HepG2 (cell line): ENCODE measurements around the gene PHIP. TPM values are rescaled to one million over a fixed set of nuclear protein-coding genes. Genes with fewer than 3 reads are reported as not detected.
"Not testable (repeated sequence)": the region's sequence is repeated elsewhere in the genome, so short reads cannot be mapped to it uniquely, and the experiment has no call there.

Experiments
- ATAC-seq: fragments of 200-7000 bp; cut with Tn5 transposase; 3 replicates; pipeline ENCODE4 v1.9.1; 2020; ENCODE audit warnings: mild to moderate bottlenecking, moderate library complexity
- BruUV-seq: library from RNA; stranded (reverse); fragments of 400-500 nt; replicated peaks from 2 replicates; lab custom pipeline; 2021; lab: Mats Ljungman, UMichigan
- CTCF ChIA-PET: fragments of 300-600 bp; formaldehyde crosslinking; extraction: SDS; loops from one replicate; lab custom pipeline; 2021; ENCODE audit warnings: low total read pairs, inconsistent platforms, low intra/inter-chr PET ratio; lab: Yijun Ruan, JAX
- POLR2A ChIA-PET: fragments of 350-600 bp; sonication (Branson Sonifier 250); formaldehyde crosslinking; loops from one replicate; lab custom pipeline; 2020; ENCODE audit warnings: antibody characterized with exemption, inconsistent platforms; lab: Yijun Ruan, JAX
- DNase-seq: peaks from one replicate; pipeline ENCODE4 v3.0.0-alpha.2; 2015; ENCODE audit warnings: low spot score
- FAIRE-seq: peaks from 3 replicates; lab custom pipeline; 2011; peaks lifted over from hg19 to GRCh38; lab: Jason Lieb, UNC
- H2AFZ ChIP-seq: one replicate; pipeline ENCODE4 v1.6.1; 2011; ENCODE audit warnings: low read length, inconsistent platforms
- H3K27ac ChIP-seq: fragments of 300-600 bp; 3 replicates; pipeline ENCODE4 v1.8.0; 2011; ENCODE audit warnings: mixed run types, mild to moderate bottlenecking, mixed read lengths, low read length, inconsistent platforms; ENCODE audit not compliant: insufficient read depth; ENCODE audit errors: extremely low read length
- H3K27me3 ChIP-seq, 2 experiments: fragments of 200-600 bp in 1 of 2; 2 replicates in 1 of 2; 3 replicates in 1 of 2; pipeline versions ENCODE4 v1.6.0 to v1.8.0; 2011; ENCODE audit warnings: low read length in 2 of 2, mild to moderate bottlenecking in 2 of 2, moderate library complexity in 2 of 2, inconsistent platforms in 1 of 2; ENCODE audit not compliant: insufficient read depth in 2 of 2, control insufficient read depth in 1 of 2
- H3K36me3 ChIP-seq, 2 experiments: fragments of 200-600 bp in 1 of 2; replicated peaks in 1 of 2; 2 replicates in 1 of 2; 3 replicates in 1 of 2; pipeline versions ENCODE4 v1.5.1 to v1.8.0; 2011; ENCODE audit warnings: low read length in 2 of 2, inconsistent platforms in 1 of 2; ENCODE audit not compliant: insufficient read depth in 2 of 2, control insufficient read depth in 1 of 2
- H3K4me1 ChIP-seq: 2 replicates; pipeline ENCODE4 v1.5.1; 2012; ENCODE audit warnings: low read length, inconsistent platforms; ENCODE audit not compliant: insufficient read depth
- H3K4me2 ChIP-seq: 2 replicates; pipeline ENCODE4 v1.6.0; 2011; ENCODE audit warnings: low read depth, low read length, inconsistent platforms
- H3K4me3 ChIP-seq, 3 experiments: fragments of 200-600 bp in 1 of 3; sonication (generic), shearing (Covaris generic) in 1 of 3; replicated peaks in 1 of 3; 2 replicates each; pipeline ENCODE4 v1.5.1; 2011 to 2016; ENCODE audit warnings: low read length in 3 of 3, inconsistent platforms in 2 of 3, low read depth in 2 of 3, mild to moderate bottlenecking in 2 of 3, control low read depth in 1 of 3, mixed read lengths in 1 of 3; ENCODE audit not compliant: insufficient read depth in 1 of 3
- H3K79me2 ChIP-seq: one replicate; pipeline ENCODE4 v1.6.1; 2011; ENCODE audit warnings: low read length, inconsistent platforms; ENCODE audit not compliant: insufficient read depth
- H3K9ac ChIP-seq: 2 replicates; pipeline ENCODE4 v1.6.0; 2011; ENCODE audit warnings: mild to moderate bottlenecking, low read depth, low read length, inconsistent platforms; ENCODE audit not compliant: insufficient read depth
- H3K9me3 ChIP-seq: 2 replicates; pipeline ENCODE4 v1.5.1; 2012; ENCODE audit warnings: mild to moderate bottlenecking, low read length
- H4K20me1 ChIP-seq: 2 replicates; pipeline ENCODE4 v1.6.0; 2011; ENCODE audit warnings: inconsistent platforms, mild to moderate bottlenecking, low read length, moderate library complexity; ENCODE audit not compliant: insufficient read depth
- IRF9 ChIP-seq: sonication (generic); formaldehyde crosslinking; IDR thresholded peaks from 2 replicates; pipeline ENCODE4 v1.8.0; 2022; ENCODE audit warnings: missing genetic modification reagents, mild to moderate bottlenecking, borderline replicate concordance
- KLF12 ChIP-seq: sonication (generic); formaldehyde crosslinking; IDR thresholded peaks from 2 replicates; pipeline ENCODE4 v1.4.0; 2020; ENCODE audit warnings: missing genetic modification reagents, borderline replicate concordance
- KMT2A ChIP-seq: sonication (generic); formaldehyde crosslinking; IDR thresholded peaks from 2 replicates; pipeline ENCODE4 v1.4.0; 2020; ENCODE audit warnings: missing genetic modification reagents
- MAFF ChIP-seq: IDR thresholded peaks from 2 replicates; pipeline ENCODE4 v1.6.1; 2011; ENCODE audit warnings: low read depth, low read length, improper control_type of control experiment
- MED1 ChIP-seq: sonication (generic); formaldehyde crosslinking; IDR thresholded peaks from 2 replicates; pipeline ENCODE4 v1.4.0; 2020; ENCODE audit warnings: missing genetic modification reagents
- NAIF1 ChIP-seq: sonication (generic); formaldehyde crosslinking; IDR thresholded peaks from 2 replicates; pipeline ENCODE4 v1.5.0; 2020; ENCODE audit warnings: mild to moderate bottlenecking, missing genetic modification reagents, borderline replicate concordance
- NFKB2 ChIP-seq: sonication (generic); formaldehyde crosslinking; IDR thresholded peaks from 2 replicates; pipeline ENCODE4 v1.4.0; 2020; ENCODE audit warnings: missing genetic modification reagents, borderline replicate concordance
- NFYC ChIP-seq: IDR thresholded peaks from 2 replicates; pipeline ENCODE4 v1.6.1; 2016; ENCODE audit warnings: missing genetic modification reagents, missing compliant biosample characterization
- PRPF4 ChIP-seq: fragments of 200-400 bp; formaldehyde crosslinking; IDR thresholded peaks from 2 replicates; pipeline ENCODE4 v1.6.1; 2016; ENCODE audit warnings: low read length, low read depth; ENCODE audit not compliant: poor library complexity, severe bottlenecking
- TCF7L2 ChIP-seq: IDR thresholded peaks from 2 replicates; pipeline ENCODE4 v1.6.1; 2011; ENCODE audit warnings: mild to moderate bottlenecking, low read depth, low read length, moderate library complexity
- UBTF ChIP-seq: sonication (generic); formaldehyde crosslinking; IDR thresholded peaks from 2 replicates; pipeline ENCODE4 v1.4.0; 2020; ENCODE audit warnings: mild to moderate bottlenecking, missing genetic modification reagents
- ZNF580 ChIP-seq: IDR thresholded peaks from 2 replicates; pipeline ENCODE4 v1.6.1; 2016; ENCODE audit warnings: low read depth, borderline replicate concordance
- WGBS: methylation state at CpG from one replicate; pipeline ENCODE4 v1.1.6; 2017; ENCODE audit warnings: low lambda C conversion rate; 5-methylcytosine and 5-hydroxymethylcytosine counted together
- in situ Hi-C: cut with HindIII; loops from 2 replicates; pipeline ENCODE4 v1.10.0; 2017; ENCODE audit warnings: low pct_unique_long_range_greater_than_20kb; ENCODE audit not compliant: extremely low pct_ligation_motif_present
- intact Hi-C: fragments of 100-400 bp; cut with micrococcal nuclease; formaldehyde crosslinking; loops from one replicate; pipeline ENCODE4 v1.10.0; 2022; ENCODE audit not compliant: unreplicated experiment
- polyA plus RNA-seq, 8 experiments: library from polyadenylated mRNA; depleted of rRNA in 3 of 8; stranded (reverse) in 7 of 8; unstranded in 1 of 8; fragments of >200 nt; fragmentation: Illumina TruSeq in 4 of 8; extraction: Trizol in 4 of 8; gene quantifications; 2 replicates each; pipeline versions ENCODE4 v1.2.1 to v1.2.3, GENCODE V29; 2011 to 2016; ENCODE audit warnings: low read depth in 4 of 8, missing spikeins in 1 of 8, mixed read lengths in 1 of 8; ENCODE audit not compliant: insufficient read depth in 1 of 8
- total RNA-seq, 5 experiments: library from RNA; depleted of rRNA; stranded (reverse); fragments of >200 nt; fragmentation: Illumina TruSeq; extraction: Trizol; gene quantifications; 2 replicates each; pipeline ENCODE4 v1.2.3, GENCODE V29; 2016; ENCODE audit warnings: low read depth in 1 of 5
- TF ChIP-seq, protein P1 (sequence below): sonication (generic); formaldehyde crosslinking; IDR thresholded peaks from 2 replicates; pipeline ENCODE4 v1.4.0; 2020; ENCODE audit warnings: missing genetic modification reagents, borderline replicate concordance

Gene PHIP
- total and polyA plus RNA-seq, 2 of the 13 experiments (the other 11 are each of a cell fraction or from before 2014, with no cell fraction given) = 6.5 to 23.5 TPM

DNA sequence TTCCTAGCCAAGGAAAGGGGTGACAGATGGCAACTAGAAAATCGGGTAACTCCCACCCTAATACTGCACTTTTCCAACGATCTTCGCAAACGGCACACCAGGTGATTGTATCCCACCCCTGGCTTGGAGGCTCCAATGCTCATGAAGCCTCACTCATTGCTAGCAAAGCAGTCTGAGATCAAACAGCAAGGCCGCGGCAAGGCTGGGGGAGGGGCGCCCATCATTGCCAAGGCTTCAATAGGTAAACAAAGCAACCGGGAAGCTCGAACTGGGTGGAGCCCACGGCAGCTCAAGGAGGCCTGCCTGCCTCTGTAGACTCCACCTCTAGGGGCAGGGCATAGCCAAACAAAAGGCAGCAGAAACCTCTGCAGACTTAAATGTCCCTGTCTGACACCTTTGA is 156.9 kb downstream of the PHIP start:
- POLR2A ChIA-PET, H3K27me3 ChIP-seq, H4K20me1 ChIP-seq, H3K27ac ChIP-seq, FAIRE-seq, DNase-seq, H3K9ac ChIP-seq, intact Hi-C loops, H3K4me2 ChIP-seq, BruUV-seq, H2AFZ ChIP-seq, in situ Hi-C loops, H3K4me3 ChIP-seq, H3K4me1 ChIP-seq, H3K36me3 ChIP-seq, H3K79me2 ChIP-seq, ATAC-seq, CTCF ChIA-PET: not testable (repeated sequence)
- H3K9me3 ChIP-seq = peaks cover 19% of the 10 kb centered on the region
- WGBS = 57% methylated on average over 10 of the region's 10 CpGs
- TF ChIP-seq, protein P1, sequence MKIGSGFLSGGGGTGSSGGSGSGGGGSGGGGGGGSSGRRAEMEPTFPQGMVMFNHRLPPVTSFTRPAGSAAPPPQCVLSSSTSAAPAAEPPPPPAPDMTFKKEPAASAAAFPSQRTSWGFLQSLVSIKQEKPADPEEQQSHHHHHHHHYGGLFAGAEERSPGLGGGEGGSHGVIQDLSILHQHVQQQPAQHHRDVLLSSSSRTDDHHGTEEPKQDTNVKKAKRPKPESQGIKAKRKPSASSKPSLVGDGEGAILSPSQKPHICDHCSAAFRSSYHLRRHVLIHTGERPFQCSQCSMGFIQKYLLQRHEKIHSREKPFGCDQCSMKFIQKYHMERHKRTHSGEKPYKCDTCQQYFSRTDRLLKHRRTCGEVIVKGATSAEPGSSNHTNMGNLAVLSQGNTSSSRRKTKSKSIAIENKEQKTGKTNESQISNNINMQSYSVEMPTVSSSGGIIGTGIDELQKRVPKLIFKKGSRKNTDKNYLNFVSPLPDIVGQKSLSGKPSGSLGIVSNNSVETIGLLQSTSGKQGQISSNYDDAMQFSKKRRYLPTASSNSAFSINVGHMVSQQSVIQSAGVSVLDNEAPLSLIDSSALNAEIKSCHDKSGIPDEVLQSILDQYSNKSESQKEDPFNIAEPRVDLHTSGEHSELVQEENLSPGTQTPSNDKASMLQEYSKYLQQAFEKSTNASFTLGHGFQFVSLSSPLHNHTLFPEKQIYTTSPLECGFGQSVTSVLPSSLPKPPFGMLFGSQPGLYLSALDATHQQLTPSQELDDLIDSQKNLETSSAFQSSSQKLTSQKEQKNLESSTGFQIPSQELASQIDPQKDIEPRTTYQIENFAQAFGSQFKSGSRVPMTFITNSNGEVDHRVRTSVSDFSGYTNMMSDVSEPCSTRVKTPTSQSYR = peak; percentile 41; the same call in 1 of the 2 replicates

DNA sequence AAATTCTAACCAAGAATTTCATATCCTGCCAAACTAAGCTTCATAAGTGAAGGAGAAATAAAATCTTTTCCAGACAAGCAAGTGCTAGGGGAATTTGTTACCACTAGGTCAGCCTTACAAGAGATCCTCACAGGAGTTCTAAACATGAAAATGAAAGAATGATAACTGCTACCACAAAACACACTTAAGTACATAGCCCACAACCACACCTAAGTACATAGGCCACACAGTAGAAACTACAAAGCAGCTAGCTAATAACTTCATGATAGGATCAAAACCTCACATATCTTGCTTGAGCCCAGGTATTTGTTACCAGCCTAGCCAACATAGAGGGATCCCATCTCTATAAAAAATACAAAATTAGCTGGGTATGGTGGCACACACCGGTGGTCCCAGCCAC is 160.3 kb downstream of the PHIP start:
- Histone ChIP-seq H3K27me3 (no peaks in the 10 kb centered on the region), H3K79me2 (no peaks in the 10 kb centered on the region), H3K9ac (no peak overlapping the region), H4K20me1 (no peaks in the 10 kb centered on the region), H3K4me2 (no peak overlapping the region), H3K4me1 (no peaks in the 10 kb centered on the region), H3K36me3 (no peaks in the 10 kb centered on the region), H3K4me3 (no peak overlapping the region), H2AFZ (no peak overlapping the region), H3K27ac (no peak overlapping the region), H3K9me3 (peaks cover 19% of the 10 kb centered on the region)
- ATAC-seq = no peak
- 75% methylated on average over 1 of the region's 1 CpG for WGBS
- in situ Hi-C loops (no loop called here), intact Hi-C loops (no loop called here)
- FAIRE-seq = no peak
- ChIA-PET POLR2A (no interaction called here), CTCF (no interaction called here)
- no TSS peak for BruUV-seq
- DNase-seq = no peak
- no peak for TF ChIP-seq IRF9 (CRISPR knock-in tag)
- no peak for TF ChIP-seq MED1 (CRISPR knock-in tag)
- TF ChIP-seq UBTF = no peak
- no peak for TF ChIP-seq ZNF580 (CRISPR knock-in tag)
- no peak for TF ChIP-seq PRPF4
- no peak for TF ChIP-seq NFYC
- no peak for TF ChIP-seq KLF12 (CRISPR knock-in tag)
- no peak for TF ChIP-seq NFKB2 (CRISPR knock-in tag)
- no peak for TF ChIP-seq NAIF1 (CRISPR knock-in tag)
- no peak for TF ChIP-seq MAFF
- TF ChIP-seq KMT2A (CRISPR knock-in tag) = no peak
- no peak for TF ChIP-seq TCF7L2
